ENCODE measurements around the gene CHCHD6. TPM values are rescaled to one million over a fixed set of nuclear protein-coding genes. Genes with fewer than 3 reads are reported as not detected.

The CHCHD6 gene
- total and polyA plus RNA-seq, 2 donors from 2014 or later = 10.7 to 35.2 TPM

GRCh38 chr3:126755866-126756265, 51.8 kb downstream of the CHCHD6 start:
- no peaks in the 10 kb centered on the region for H3K9me3 ChIP-seq (ENCODE audit: control insufficient read depth in 2 of 3, insufficient read depth in 1 of 3, low read length in 3 of 3)
- no peaks in the 10 kb centered on the region for H3K27me3 ChIP-seq (ENCODE audit: control insufficient read depth, insufficient read depth, low read length)
- H3K36me3 ChIP-seq (ENCODE audit: control insufficient read depth in 2 of 3, insufficient read depth in 3 of 3, low read length in 3 of 3) = no peaks in the 10 kb centered on the region
- TF ChIP-seq, protein P1, sequence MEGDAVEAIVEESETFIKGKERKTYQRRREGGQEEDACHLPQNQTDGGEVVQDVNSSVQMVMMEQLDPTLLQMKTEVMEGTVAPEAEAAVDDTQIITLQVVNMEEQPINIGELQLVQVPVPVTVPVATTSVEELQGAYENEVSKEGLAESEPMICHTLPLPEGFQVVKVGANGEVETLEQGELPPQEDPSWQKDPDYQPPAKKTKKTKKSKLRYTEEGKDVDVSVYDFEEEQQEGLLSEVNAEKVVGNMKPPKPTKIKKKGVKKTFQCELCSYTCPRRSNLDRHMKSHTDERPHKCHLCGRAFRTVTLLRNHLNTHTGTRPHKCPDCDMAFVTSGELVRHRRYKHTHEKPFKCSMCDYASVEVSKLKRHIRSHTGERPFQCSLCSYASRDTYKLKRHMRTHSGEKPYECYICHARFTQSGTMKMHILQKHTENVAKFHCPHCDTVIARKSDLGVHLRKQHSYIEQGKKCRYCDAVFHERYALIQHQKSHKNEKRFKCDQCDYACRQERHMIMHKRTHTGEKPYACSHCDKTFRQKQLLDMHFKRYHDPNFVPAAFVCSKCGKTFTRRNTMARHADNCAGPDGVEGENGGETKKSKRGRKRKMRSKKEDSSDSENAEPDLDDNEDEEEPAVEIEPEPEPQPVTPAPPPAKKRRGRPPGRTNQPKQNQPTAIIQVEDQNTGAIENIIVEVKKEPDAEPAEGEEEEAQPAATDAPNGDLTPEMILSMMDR (IDR thresholded peaks at IDR 0.05; ENCODE audit: borderline replicate concordance, extremely low read depth, insufficient read depth) = no peak
- no peak overlapping the region for H3K27ac ChIP-seq (ENCODE audit: low read depth in 2 of 2, low read length in 2 of 2)
- intact Hi-C loops (cut with DNase I) = loop anchor here (10.0 kb wide), 1 partner anchor 229 kb away; the partner anchor contains the start of gene PLXNA1
- DNase-seq = no peak
- no peak for FAIRE-seq
- H3K4me3 ChIP-seq (ENCODE audit: low read length in 3 of 3) = no peak overlapping the region
- no peak overlapping the region for H3K9ac ChIP-seq (ENCODE audit: low read length in 3 of 3)
- H3K4me1 ChIP-seq (ENCODE audit: control insufficient read depth in 2 of 3, insufficient read depth in 2 of 3, low read depth in 1 of 3, low read length in 3 of 3) = no peaks in the 10 kb centered on the region

GRCh38 chr3:126758026-126758425, 54.0 kb downstream of the CHCHD6 start:
- Histone ChIP-seq H3K27me3 (ENCODE audit: control insufficient read depth, insufficient read depth, low read length) (no peaks in the 10 kb centered on the region), H3K9ac (ENCODE audit: low read length in 3 of 3) (no peak overlapping the region), H3K27ac (ENCODE audit: low read depth in 2 of 2, low read length in 2 of 2) (no peak overlapping the region), H3K36me3 (ENCODE audit: control insufficient read depth in 2 of 3, insufficient read depth in 3 of 3, low read length in 3 of 3) (no peaks in the 10 kb centered on the region), H3K4me1 (ENCODE audit: control insufficient read depth in 2 of 3, insufficient read depth in 2 of 3, low read depth in 1 of 3, low read length in 3 of 3) (no peaks in the 10 kb centered on the region), H3K4me3 (ENCODE audit: low read length in 3 of 3) (no peak overlapping the region), H3K9me3 (ENCODE audit: control insufficient read depth in 2 of 3, insufficient read depth in 1 of 3, low read length in 3 of 3) (no peaks in the 10 kb centered on the region)
- DNase-seq (no peak), FAIRE-seq (no peak)
- intact Hi-C loops (cut with DNase I) = loop anchor here (10.0 kb wide), 1 partner anchor 227 kb away; the partner anchor contains the start of gene PLXNA1
- TF ChIP-seq, protein P1 (IDR thresholded peaks at IDR 0.05; ENCODE audit: borderline replicate concordance, extremely low read depth, insufficient read depth) = no peak

DNA sequence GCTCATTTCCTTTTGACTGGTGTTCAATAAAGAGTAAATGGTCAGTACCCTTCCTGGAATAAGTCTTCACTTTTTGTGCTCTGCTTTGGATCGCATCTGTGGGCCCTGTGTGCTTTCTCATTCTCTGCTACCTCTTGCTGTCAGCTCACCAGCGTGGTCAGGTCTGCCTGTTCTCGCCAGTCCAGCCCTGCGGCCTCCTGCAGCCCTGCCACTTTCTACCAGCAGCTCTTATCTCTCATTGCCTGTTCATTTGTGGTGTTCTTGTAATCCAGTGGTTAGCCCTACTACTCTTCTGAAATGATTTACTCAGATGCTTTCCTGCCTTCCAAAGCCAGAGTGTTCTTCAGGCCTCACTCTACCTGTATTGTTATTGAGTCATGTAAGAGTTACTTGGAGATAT, 54.8 kb downstream of the CHCHD6 start:
- Histone ChIP-seq H3K27ac (ENCODE audit: low read depth in 2 of 2, low read length in 2 of 2) (no peak overlapping the region), H3K9me3 (ENCODE audit: control insufficient read depth in 2 of 3, insufficient read depth in 1 of 3, low read length in 3 of 3) (no peaks in the 10 kb centered on the region), H3K4me3 (ENCODE audit: low read length in 3 of 3) (no peak overlapping the region), H3K36me3 (ENCODE audit: control insufficient read depth in 2 of 3, insufficient read depth in 3 of 3, low read length in 3 of 3) (no peaks in the 10 kb centered on the region), H3K9ac (ENCODE audit: low read length in 3 of 3) (no peak overlapping the region), H3K27me3 (ENCODE audit: control insufficient read depth, insufficient read depth, low read length) (no peaks in the 10 kb centered on the region), H3K4me1 (ENCODE audit: control insufficient read depth in 2 of 3, insufficient read depth in 2 of 3, low read depth in 1 of 3, low read length in 3 of 3) (no peaks in the 10 kb centered on the region)
- FAIRE-seq (no peak), DNase-seq (no peak)
- intact Hi-C loops (cut with DNase I) = loop anchor here (10.0 kb wide), 1 partner anchor 226 kb away; the partner anchor contains the start of gene PLXNA1
- TF ChIP-seq, protein P1 (IDR thresholded peaks at IDR 0.05; ENCODE audit: borderline replicate concordance, extremely low read depth, insufficient read depth) = no peak

DNA sequence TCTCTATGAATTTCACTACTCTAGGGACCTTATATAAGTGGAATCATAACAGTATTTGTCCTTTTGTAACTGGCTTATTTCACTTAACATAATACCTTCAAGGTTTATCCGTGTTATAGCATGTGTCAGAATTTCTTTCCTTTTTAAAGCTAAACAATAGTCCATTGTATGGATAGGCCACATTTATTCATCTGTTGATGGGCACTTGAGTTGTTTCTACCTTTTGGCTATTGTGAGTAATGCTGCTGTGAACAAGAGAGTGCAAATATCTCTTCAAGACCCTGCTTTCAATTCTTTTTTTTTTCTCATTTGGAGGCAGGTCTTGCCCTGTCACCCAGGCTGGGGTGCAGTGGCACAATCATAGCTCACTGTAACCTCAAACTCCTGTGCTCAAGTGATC, 56.5 kb downstream of the CHCHD6 start:
- TF ChIP-seq, protein P1 (IDR thresholded peaks at IDR 0.05; ENCODE audit: borderline replicate concordance, extremely low read depth, insufficient read depth) = no peak
- intact Hi-C loops (cut with DNase I) = no loop called here
- Histone ChIP-seq H3K9me3 (ENCODE audit: control insufficient read depth in 2 of 3, insufficient read depth in 1 of 3, low read length in 3 of 3) (no peaks in the 10 kb centered on the region), H3K27ac (ENCODE audit: low read depth in 2 of 2, low read length in 2 of 2) (no peak overlapping the region), H3K9ac (ENCODE audit: low read length in 3 of 3) (no peak overlapping the region), H3K27me3 (ENCODE audit: control insufficient read depth, insufficient read depth, low read length) (no peaks in the 10 kb centered on the region), H3K4me3 (ENCODE audit: low read length in 3 of 3) (no peak overlapping the region), H3K4me1 (ENCODE audit: control insufficient read depth in 2 of 3, insufficient read depth in 2 of 3, low read depth in 1 of 3, low read length in 3 of 3) (no peaks in the 10 kb centered on the region), H3K36me3 (ENCODE audit: control insufficient read depth in 2 of 3, insufficient read depth in 3 of 3, low read length in 3 of 3) (no peaks in the 10 kb centered on the region)
- FAIRE-seq (no peak), DNase-seq (no peak)

All from kidney (tissue), 14 donors.